HepG2 (cell line): ENCODE measurements around the gene ALDH1A1. TPM values are rescaled to one million over a fixed set of nuclear protein-coding genes. Genes with fewer than 3 reads are reported as not detected.
A peak's percentile ranks its signal among the peaks of the same experiment; 100 is the strongest.

Experiments used
- FOXK2 ChIP-seq: fragments of 450-650 bp; IDR thresholded peaks from 2 replicates; pipeline ENCODE4 v1.6.1; 2016
- GLMP ChIP-seq: sonication (generic); formaldehyde crosslinking; IDR thresholded peaks from 2 replicates; pipeline ENCODE4 v1.9.0; 2021; ENCODE audit warnings: missing genetic modification reagents, mild to moderate bottlenecking, borderline replicate concordance
- MAX ChIP-seq: IDR thresholded peaks from 2 replicates; pipeline ENCODE4 v1.6.1; 2012; ENCODE audit warnings: inconsistent platforms
- MTA3 ChIP-seq: sonication (generic); formaldehyde crosslinking; IDR thresholded peaks from 2 replicates; pipeline ENCODE4 v1.4.0; 2020; ENCODE audit warnings: missing genetic modification reagents
- MXD4 ChIP-seq: IDR thresholded peaks from 2 replicates; pipeline ENCODE4 v1.6.1; 2016; ENCODE audit warnings: mild to moderate bottlenecking, missing biosample characterization, missing genetic modification reagents
- NFIC ChIP-seq: IDR thresholded peaks from 2 replicates; pipeline ENCODE4 v1.6.1; 2012; ENCODE audit warnings: mild to moderate bottlenecking, low read length, inconsistent platforms
- PAF1 ChIP-seq: IDR thresholded peaks from 2 replicates; pipeline ENCODE4 v1.6.1; 2016; ENCODE audit warnings: missing genetic modification reagents, missing compliant biosample characterization
- POGZ ChIP-seq: sonication (generic); formaldehyde crosslinking; IDR thresholded peaks from 2 replicates; pipeline ENCODE4 v1.4.0; 2020; ENCODE audit warnings: mild to moderate bottlenecking, missing genetic modification reagents
- TEF ChIP-seq: sonication (generic); formaldehyde crosslinking; IDR thresholded peaks from 2 replicates; pipeline ENCODE4 v1.5.0; 2020; ENCODE audit warnings: missing genetic modification reagents
- THYN1 ChIP-seq: sonication (generic); formaldehyde crosslinking; IDR thresholded peaks from 2 replicates; pipeline ENCODE4 v1.8.1; 2023; ENCODE audit warnings: low read depth, mild to moderate bottlenecking, moderate library complexity, missing genetic modification reagents, borderline replicate concordance
- ZBED4 ChIP-seq: sonication (generic); formaldehyde crosslinking; IDR thresholded peaks from 2 replicates; pipeline ENCODE4 v1.4.0; 2020; ENCODE audit warnings: missing genetic modification reagents, borderline replicate concordance
- ZBTB14 ChIP-seq: sonication (generic); formaldehyde crosslinking; IDR thresholded peaks from 2 replicates; pipeline ENCODE4 v1.4.0; 2020; ENCODE audit warnings: missing genetic modification reagents
- ZKSCAN5 ChIP-seq: sonication (generic); formaldehyde crosslinking; IDR thresholded peaks from 2 replicates; pipeline ENCODE4 v1.5.1; 2020; ENCODE audit warnings: mild to moderate bottlenecking, missing genetic modification reagents
- ZNF136 ChIP-seq: sonication (generic); formaldehyde crosslinking; IDR thresholded peaks from 2 replicates; pipeline ENCODE4 v1.8.1; 2022; ENCODE audit warnings: low read depth, mild to moderate bottlenecking, moderate library complexity, missing genetic modification reagents
- ZNF318 ChIP-seq: sonication (generic); formaldehyde crosslinking; IDR thresholded peaks from 2 replicates; pipeline ENCODE4 v1.4.0; 2020; ENCODE audit warnings: mild to moderate bottlenecking, missing genetic modification reagents
- polyA plus RNA-seq, 8 experiments: library from polyadenylated mRNA; depleted of rRNA in 3 of 8; stranded (reverse) in 7 of 8; unstranded in 1 of 8; fragments of >200 nt; fragmentation: Illumina TruSeq in 4 of 8; extraction: Trizol in 4 of 8; gene quantifications; 2 replicates each; pipeline versions ENCODE4 v1.2.1 to v1.2.3, GENCODE V29; 2011 to 2016; ENCODE audit warnings: low read depth in 4 of 8, missing spikeins in 1 of 8, mixed read lengths in 1 of 8; ENCODE audit not compliant: insufficient read depth in 1 of 8
- total RNA-seq, 5 experiments: library from RNA; depleted of rRNA; stranded (reverse); fragments of >200 nt; fragmentation: Illumina TruSeq; extraction: Trizol; gene quantifications; 2 replicates each; pipeline ENCODE4 v1.2.3, GENCODE V29; 2016; ENCODE audit warnings: low read depth in 1 of 5

The ALDH1A1 gene
- total and polyA plus RNA-seq, 2 of the 13 experiments (the other 11 are each of a cell fraction or from before 2014, with no cell fraction given), result 88.2 to 439 TPM

- TF ChIP-seq GLMP (CRISPR knock-in tag) (no peak), FOXK2 (no peak), NFIC (0 out of 2 replicates have a peak, but pooled peaks have one; percentile 14), MAX (0 out of 2 replicates have a peak, but pooled peaks have one; percentile 12), POGZ (CRISPR knock-in tag) (no peak), PAF1 (CRISPR knock-in tag) (no peak), TEF (CRISPR knock-in tag) (no peak), ZBED4 (CRISPR knock-in tag) (no peak), MXD4 (CRISPR knock-in tag) (no peak), MTA3 (no peak), ZNF136 (CRISPR knock-in tag) (no peak), ZBTB14 (CRISPR knock-in tag) (no peak), THYN1 (no peak), ZNF318 (CRISPR knock-in tag) (no peak), ZKSCAN5 (no peak)
Observed at GRCh38 chr9:72952914-72953313, at the start of gene ALDH1A1 (continued).
